Measurements from ENCODE around the gene HIP1.
"Not testable (repeated sequence)": the region's sequence is repeated elsewhere in the genome, so short reads cannot be mapped to it uniquely, and the experiment has no call there.

The HIP1 gene

DNA sequence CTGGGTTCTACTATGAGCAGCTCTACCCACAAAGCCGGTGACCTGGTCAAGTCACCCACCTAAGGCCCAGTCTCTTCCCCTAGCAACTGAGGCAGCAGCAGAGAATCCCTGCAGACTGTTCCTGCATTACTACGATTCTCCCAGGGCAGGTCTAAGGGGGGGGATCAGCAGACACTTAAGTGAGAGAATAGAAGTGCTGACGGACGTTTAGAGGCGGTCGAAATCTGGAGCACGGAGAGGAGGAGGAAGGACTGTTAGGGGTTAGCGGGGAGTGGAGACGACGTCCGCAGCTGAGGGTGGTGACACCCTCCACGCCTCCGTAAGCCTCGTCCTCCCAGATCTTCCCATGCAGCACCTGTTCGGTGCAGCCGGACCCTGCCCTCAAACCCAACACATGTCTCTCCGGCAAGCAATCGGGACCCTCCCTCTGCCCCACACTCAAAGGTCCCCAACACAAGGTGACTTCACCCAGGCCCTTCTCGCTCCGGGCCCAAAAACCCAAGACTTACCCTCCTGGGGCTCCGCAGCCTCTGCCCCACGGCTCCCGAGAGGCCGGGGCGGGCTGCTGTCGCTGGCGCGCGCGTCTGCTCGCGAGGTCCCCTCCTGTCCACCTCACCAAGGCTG is 253.3 kb downstream of the HIP1 start:
- not testable (repeated sequence) for DNase-seq
